RWPE2 (cell line): ENCODE results near the gene RBM18.

Experiments
- ATAC-seq: fragments of 200-7000 bp; cut with Tn5 transposase; 3 replicates; pipeline ENCODE4 v1.9.1; 2021; ENCODE audit warnings: low read depth
- DNase-seq: peaks from one replicate; pipeline ENCODE4 v3.0.0-alpha.2; 2020; ENCODE audit warnings: low spot score
- H3K27ac ChIP-seq: fragments of 450-650 bp; 2 replicates; pipeline ENCODE4 v1.5.1; 2017; ENCODE audit warnings: mild to moderate bottlenecking; ENCODE audit not compliant: poor library complexity, severe bottlenecking
- H3K27me3 ChIP-seq: fragments of 250-450 bp; sonication (Bioruptor Pico); 2 replicates; pipeline ENCODE4 v1.5.1; 2021; ENCODE audit warnings: mild to moderate bottlenecking, moderate library complexity; ENCODE audit not compliant: insufficient read depth, poor library complexity, severe bottlenecking
- H3K36me3 ChIP-seq: fragments of 250-450 bp; sonication (Bioruptor Pico); 2 replicates; pipeline ENCODE4 v1.5.1; 2020; ENCODE audit warnings: low read depth, mild to moderate bottlenecking, moderate library complexity
- H3K4me1 ChIP-seq: fragments of 250-450 bp; sonication (Bioruptor Pico); 2 replicates; pipeline ENCODE4 v1.5.1; 2021; ENCODE audit warnings: mild to moderate bottlenecking, moderate library complexity; ENCODE audit not compliant: insufficient read depth, poor library complexity, severe bottlenecking
- H3K4me3 ChIP-seq: fragments of 250-450 bp; sonication (Bioruptor Pico); 2 replicates; pipeline ENCODE4 v1.5.1; 2021; ENCODE audit warnings: mild to moderate bottlenecking, moderate library complexity; ENCODE audit not compliant: severe bottlenecking
- H3K9me3 ChIP-seq: fragments of 250-450 bp; sonication (Bioruptor Pico); 2 replicates; pipeline ENCODE4 v1.5.1; 2021; ENCODE audit warnings: mild to moderate bottlenecking, moderate library complexity; ENCODE audit not compliant: severe bottlenecking
- CTCF ChIP-seq: fragments of 450-650 bp; IDR thresholded peaks from one replicate; pipeline ENCODE4 v1.5.1; 2017; ENCODE audit warnings: mild to moderate bottlenecking, moderate library complexity; ENCODE audit not compliant: poor library complexity, severe bottlenecking

The RBM18 gene

GRCh38 chr9:122204055-122204454 lies 60.6 kb downstream of the RBM18 start:
- H3K27me3 ChIP-seq: no peaks in the 10 kb centered on the region
- no peaks in the 10 kb centered on the region for H3K9me3 ChIP-seq
- TF ChIP-seq CTCF: no peak
- ATAC-seq (no peak), DNase-seq (no peak)
- H3K4me3 ChIP-seq: no peak overlapping the region
- no peaks in the 10 kb centered on the region for H3K36me3 ChIP-seq
- H3K27ac ChIP-seq: no peak overlapping the region
- H3K4me1 ChIP-seq: no peaks in the 10 kb centered on the region

GRCh38 chr9:122202111-122202510 lies 62.5 kb downstream of the RBM18 start:
- ATAC-seq: no peak
- H3K4me3 ChIP-seq: no peak overlapping the region
- no peak for TF ChIP-seq CTCF
- no peak overlapping the region for H3K27ac ChIP-seq
- no peaks in the 10 kb centered on the region for H3K4me1 ChIP-seq
- H3K27me3 ChIP-seq: no peaks in the 10 kb centered on the region
- no peak for DNase-seq
- H3K9me3 ChIP-seq: no peaks in the 10 kb centered on the region
- no peaks in the 10 kb centered on the region for H3K36me3 ChIP-seq

GRCh38 chr9:122201641-122202040 lies 63.0 kb downstream of the RBM18 start:
- no peak for TF ChIP-seq CTCF
- H3K27ac ChIP-seq: no peak overlapping the region
- H3K4me3 ChIP-seq: no peak overlapping the region
- H3K4me1 ChIP-seq: no peaks in the 10 kb centered on the region
- H3K27me3 ChIP-seq: no peaks in the 10 kb centered on the region
- ATAC-seq (no peak), DNase-seq (no peak)
- H3K36me3 ChIP-seq: no peaks in the 10 kb centered on the region
- H3K9me3 ChIP-seq: no peaks in the 10 kb centered on the region

GRCh38 chr9:122200960-122201595 lies 63.6 kb downstream of the RBM18 start:
- TF ChIP-seq CTCF: no peak
- no peaks in the 10 kb centered on the region for H3K4me1 ChIP-seq
- no peak overlapping the region for H3K27ac ChIP-seq
- H3K9me3 ChIP-seq: no peaks in the 10 kb centered on the region
- ATAC-seq: no peak
- no peaks in the 10 kb centered on the region for H3K27me3 ChIP-seq
- H3K4me3 ChIP-seq: no peak overlapping the region
- no peak for DNase-seq
- H3K36me3 ChIP-seq: no peaks in the 10 kb centered on the region

- H3K4me1 ChIP-seq: no peaks in the 10 kb centered on the region
- no peaks in the 10 kb centered on the region for H3K9me3 ChIP-seq
- no peak overlapping the region for H3K27ac ChIP-seq
- no peak for ATAC-seq
- no peak for TF ChIP-seq CTCF
- no peak for DNase-seq
- H3K36me3 ChIP-seq: no peaks in the 10 kb centered on the region
- no peak overlapping the region for H3K4me3 ChIP-seq
- H3K27me3 ChIP-seq: no peaks in the 10 kb centered on the region
These were observed 66.8 kb downstream of the RBM18 start for GRCh38 chr9:122197882-122198281.
